SK-N-MC (cell line): Measurements from ENCODE around the gene INPP4B.

Experiments used
- EZH2 ChIP-seq: fragments of 200-600 bp; sonication (generic); IDR thresholded peaks from one replicate; pipeline ENCODE4 v1.6.1; 2017; ENCODE audit warnings: antibody characterized with exemption
- POLR2AphosphoS5 ChIP-seq: IDR thresholded peaks from 2 replicates; pipeline ENCODE4 v1.6.1; 2012; ENCODE audit warnings: mild to moderate bottlenecking, low read depth, low read length, borderline replicate concordance

GRCh38 chr4:142648378-142648777 is 197.7 kb downstream of the INPP4B start:
- TF ChIP-seq POLR2AphosphoS5 (no peak), EZH2 (no peak)
